T1000 (cell line): ENCODE results near the gene DNAJC5G.

Experiments
- DNase-seq: peaks from one replicate; lab custom pipeline; 2025; ENCODE audit warnings: mixed read lengths; lab: John Stamatoyannopoulos, UW

The DNAJC5G gene

GRCh38 chr2:27275211-27276150 is at the start of gene DNAJC5G:
Gene DNAJC5G, plus strand, starts transcription at chr2:27275433. Its CDS starts 1,296 bp downstream, at chr2:27276729.
- DNase-seq, result no peak

GRCh38 chr2:27225526-27225925 is 49.7 kb upstream of the DNAJC5G start:
- no peak for DNase-seq

GRCh38 chr2:27227501-27227900 is 47.7 kb upstream of the DNAJC5G start:
- DNase-seq, result no peak

GRCh38 chr2:27231921-27232320 is 43.3 kb upstream of the DNAJC5G start:
- no peak for DNase-seq

- no peak for DNase-seq
These were observed 41.9 kb upstream of the DNAJC5G start for GRCh38 chr2:27233341-27233740.

- no peak for DNase-seq
These were observed 39.1 kb upstream of the DNAJC5G start for GRCh38 chr2:27236136-27236535.

GRCh38 chr2:27236626-27237025 is 38.6 kb upstream of the DNAJC5G start:
- no peak for DNase-seq

- DNase-seq, result no peak
These were observed 37.8 kb upstream of the DNAJC5G start for GRCh38 chr2:27237341-27237945.

- DNase-seq, result no peak
These were observed 36.3 kb upstream of the DNAJC5G start for GRCh38 chr2:27238976-27239375.

- DNase-seq, result no peak
These were observed 34.8 kb upstream of the DNAJC5G start for GRCh38 chr2:27240406-27240805.

- no peak for DNase-seq
These were observed 33.2 kb upstream of the DNAJC5G start for GRCh38 chr2:27241761-27242613.

- DNase-seq, result no peak
These were observed 32.6 kb upstream of the DNAJC5G start for GRCh38 chr2:27242614-27242951.

- DNase-seq, result no peak
These were observed 31.7 kb upstream of the DNAJC5G start for GRCh38 chr2:27243391-27244130.

GRCh38 chr2:27245116-27245515 is 30.1 kb upstream of the DNAJC5G start:
- no peak for DNase-seq

- no peak for DNase-seq
These were observed 29.6 kb upstream of the DNAJC5G start for GRCh38 chr2:27245626-27246025.

- DNase-seq, result no peak
These were observed 27.3 kb upstream of the DNAJC5G start for GRCh38 chr2:27247893-27248292.

- no peak for DNase-seq
These were observed 25.9 kb upstream of the DNAJC5G start for GRCh38 chr2:27249159-27249890.

GRCh38 chr2:27249891-27250651 is 25.2 kb upstream of the DNAJC5G start:
- DNase-seq, result no peak

GRCh38 chr2:27250652-27251379 is 24.4 kb upstream of the DNAJC5G start:
- no peak for DNase-seq

- DNase-seq, result no peak
These were observed 23.5 kb upstream of the DNAJC5G start for GRCh38 chr2:27251766-27252165.
